Vagina (tissue), 2 donors: ENCODE results near the gene SLC25A43.

Experiments used
- CTCF ChIP-seq, 3 experiments: fragments of 450-650 bp in 2 of 3; fragments of 200-600 bp in 1 of 3; sonication (generic) in 1 of 3; IDR thresholded peaks; one replicate each; pipeline ENCODE4 v1.5.1; 2017 to 2019; ENCODE audit warnings: antibody characterized with exemption in 3 of 3, mild to moderate bottlenecking in 2 of 3, moderate library complexity in 2 of 3
- POLR2A ChIP-seq, 2 donors: fragments of 450-650 bp; IDR thresholded peaks; one replicate each; pipeline ENCODE4 v1.6.1; 2017; ENCODE audit warnings: antibody characterized with exemption in 2 of 2, mild to moderate bottlenecking in 2 of 2, moderate library complexity in 2 of 2
- POLR2AphosphoS5 ChIP-seq, 2 donors: sonication (generic); formaldehyde crosslinking; IDR thresholded peaks; one replicate each; pipeline ENCODE4 v1.9.0; 2017; ENCODE audit warnings: antibody characterized with exemption in 2 of 2, mild to moderate bottlenecking in 2 of 2, low read depth in 1 of 2; ENCODE audit not compliant: insufficient read depth in 1 of 2

GRCh38 chrX:119482481-119483480 is 83.6 kb downstream of the SLC25A43 start:
- peak; percentile 4 to 62 (median 50) for TF ChIP-seq CTCF (IDR thresholded peaks at IDR 0.05)
- peak in 1 of 2 donors; percentile 47 for TF ChIP-seq POLR2AphosphoS5 (IDR thresholded peaks at IDR 0.05; ENCODE audit: insufficient read depth in 1 of 2, low read depth in 1 of 2)
- no peak for TF ChIP-seq POLR2A (IDR thresholded peaks at IDR 0.05)
